GM23248 (cell line): Measurements from ENCODE around the gene CHMP4A.

Source experiments
- EZH2 ChIP-seq: fragments of 200-600 bp; sonication (generic); IDR thresholded peaks from 2 replicates; pipeline ENCODE4 v1.6.1; 2018; ENCODE audit warnings: antibody characterized with exemption, mild to moderate bottlenecking; ENCODE audit not compliant: insufficient read depth, poor library complexity, severe bottlenecking
- EZH2phosphoT487 ChIP-seq: fragments of 200-600 bp; sonication (generic); IDR thresholded peaks from 2 replicates; pipeline ENCODE4 v1.6.1; 2018; ENCODE audit warnings: antibody characterized with exemption, moderate library complexity, mild to moderate bottlenecking, low read depth; ENCODE audit not compliant: insufficient read depth

GRCh38 chr14:24255931-24256711 is 42.8 kb upstream of the CHMP4A start:
- no peak for TF ChIP-seq EZH2phosphoT487
- TF ChIP-seq EZH2, result no peak
